ENCODE data around the gene HMCES. TPM values are rescaled to one million over a fixed set of nuclear protein-coding genes. Genes with fewer than 3 reads are reported as not detected.

Gene HMCES
- total and polyA plus RNA-seq, 2 donors (not counting 1 experiment from before 2014, with no cell fraction given) = 22.5 to 35.6 TPM

- Histone ChIP-seq H3K9me3 (ENCODE audit: control extremely low read depth in 1 of 3, control insufficient read depth in 2 of 3, insufficient read depth in 1 of 3, low read length in 2 of 3) (peaks cover 0 to 4% (median 0%) of the 10 kb centered on the region in 3 donors), H3K4me2 (replicated peaks; ENCODE audit: low read depth, low read length, poor library complexity, severe bottlenecking) (peak overlapping the region; percentile 31), H2AFZ (ENCODE audit: insufficient read depth, low read depth, low read length, poor library complexity, severe bottlenecking) (no peak overlapping the region), H3K9ac (ENCODE audit: low read length) (no peak overlapping the region), H4K20me1 (ENCODE audit: control insufficient read depth, insufficient read depth, low read length, poor library complexity, severe bottlenecking) (no peaks in the 10 kb centered on the region), H3K4me3 (ENCODE audit: control extremely low read depth in 1 of 5, extremely low read depth in 1 of 5, insufficient read depth in 1 of 5, low read depth in 2 of 5, low read length in 4 of 5) (no peak overlapping the region), H3K27ac (ENCODE audit: low read length in 2 of 2) (no peak overlapping the region), H3K27me3 (replicated peaks in 1 of 4; ENCODE audit: control extremely low read depth in 1 of 4, control insufficient read depth in 3 of 4, insufficient read depth in 4 of 4, low read length in 3 of 4) (no peaks in the 10 kb centered on the region), H3K36me3 (replicated peaks in 1 of 2; ENCODE audit: control extremely low read depth in 1 of 2, control insufficient read depth in 1 of 2, extremely low read depth in 1 of 2, insufficient read depth in 2 of 2, low read length in 1 of 2) (no peaks in the 10 kb centered on the region), H3K4me1 (ENCODE audit: control insufficient read depth in 2 of 2, insufficient read depth in 2 of 2, low read length in 2 of 2) (peaks cover 26 to 35% of the 10 kb centered on the region in 2 donors), H3K79me2 (ENCODE audit: control insufficient read depth, insufficient read depth, low read length) (no peaks in the 10 kb centered on the region)
- Mint-ChIP-seq H3K4me3 (peak overlapping the region; percentile 10), H3K27me3 (no peaks in the 10 kb centered on the region), H3K9me3 (ENCODE audit: insufficient read depth) (no peaks in the 10 kb centered on the region), H3K4me1 (peaks cover 27% of the 10 kb centered on the region), H3K27ac (peak overlapping the region; percentile 56)
- ChIA-PET CTCF (interaction anchor here (0.9 to 11.3 kb wide), 3 partner anchors 6 to 185 kb away, joined by 3 to 98 read pairs (median 10); no protein-coding TSS in a partner anchor), POLR2A (interaction anchor here (0.6 kb wide), 1 partner anchor 35 kb away, joined by 3 read pairs; no protein-coding TSS in a partner anchor)
- no peak for TF ChIP-seq EZH2 (IDR thresholded peaks at IDR 0.05; ENCODE audit: borderline replicate concordance, insufficient read depth, low read depth, low read length, poor library complexity, severe bottlenecking)
- TF ChIP-seq, protein P1, sequence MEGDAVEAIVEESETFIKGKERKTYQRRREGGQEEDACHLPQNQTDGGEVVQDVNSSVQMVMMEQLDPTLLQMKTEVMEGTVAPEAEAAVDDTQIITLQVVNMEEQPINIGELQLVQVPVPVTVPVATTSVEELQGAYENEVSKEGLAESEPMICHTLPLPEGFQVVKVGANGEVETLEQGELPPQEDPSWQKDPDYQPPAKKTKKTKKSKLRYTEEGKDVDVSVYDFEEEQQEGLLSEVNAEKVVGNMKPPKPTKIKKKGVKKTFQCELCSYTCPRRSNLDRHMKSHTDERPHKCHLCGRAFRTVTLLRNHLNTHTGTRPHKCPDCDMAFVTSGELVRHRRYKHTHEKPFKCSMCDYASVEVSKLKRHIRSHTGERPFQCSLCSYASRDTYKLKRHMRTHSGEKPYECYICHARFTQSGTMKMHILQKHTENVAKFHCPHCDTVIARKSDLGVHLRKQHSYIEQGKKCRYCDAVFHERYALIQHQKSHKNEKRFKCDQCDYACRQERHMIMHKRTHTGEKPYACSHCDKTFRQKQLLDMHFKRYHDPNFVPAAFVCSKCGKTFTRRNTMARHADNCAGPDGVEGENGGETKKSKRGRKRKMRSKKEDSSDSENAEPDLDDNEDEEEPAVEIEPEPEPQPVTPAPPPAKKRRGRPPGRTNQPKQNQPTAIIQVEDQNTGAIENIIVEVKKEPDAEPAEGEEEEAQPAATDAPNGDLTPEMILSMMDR (IDR thresholded peaks at IDR 0.05) = no peak
- no CpG with 5 or more reads among the region's 8 CpGs for WGBS (ENCODE audit: insufficient coverage)
- ATAC-seq (ENCODE audit: low read depth) (no peak), DNase-seq (peak; percentile 33)
- intact Hi-C loops (cut with micrococcal nuclease) = no loop called here
Observed at GRCh38 chr3:129238945-129239705, 39.5 kb upstream of the HMCES start.

- no peaks in the 10 kb centered on the region for H3K9me3 Mint-ChIP-seq (ENCODE audit: insufficient read depth)
- no peak overlapping the region for H3K4me3 Mint-ChIP-seq
- H3K36me3 ChIP-seq (replicated peaks in 1 of 2; ENCODE audit: control extremely low read depth in 1 of 2, control insufficient read depth in 1 of 2, extremely low read depth in 1 of 2, insufficient read depth in 2 of 2, low read length in 1 of 2) = no peaks in the 10 kb centered on the region
- CTCF ChIA-PET = interaction anchor here (0.9 to 1.7 kb wide), 4 partner anchors 56 to 1083 kb away, joined by 3 to 10 read pairs (median 3); partner anchors contain the start of gene CNBP
- H3K9me3 ChIP-seq (ENCODE audit: control extremely low read depth in 1 of 3, control insufficient read depth in 2 of 3, insufficient read depth in 1 of 3, low read length in 2 of 3) = peaks cover 0 to 4% (median 0%) of the 10 kb centered on the region in 3 donors
- H4K20me1 ChIP-seq (ENCODE audit: control insufficient read depth, insufficient read depth, low read length, poor library complexity, severe bottlenecking) = no peaks in the 10 kb centered on the region
- H3K27me3 Mint-ChIP-seq = no peaks in the 10 kb centered on the region
- H3K9ac ChIP-seq (ENCODE audit: low read length) = no peak overlapping the region
- peaks cover 20% of the 10 kb centered on the region for H3K4me1 Mint-ChIP-seq
- no peak for ATAC-seq (ENCODE audit: low read depth)
- H3K4me3 ChIP-seq (ENCODE audit: control extremely low read depth in 1 of 5, extremely low read depth in 1 of 5, insufficient read depth in 1 of 5, low read depth in 2 of 5, low read length in 4 of 5) = no peak overlapping the region
- no peak overlapping the region for H3K4me2 ChIP-seq (replicated peaks; ENCODE audit: low read depth, low read length, poor library complexity, severe bottlenecking)
- H3K27ac Mint-ChIP-seq = no peak overlapping the region
- 95% methylated on average over 5 of the region's 6 CpGs for WGBS (ENCODE audit: insufficient coverage)
- POLR2A ChIA-PET = no interaction called here
- no peak overlapping the region for H2AFZ ChIP-seq (ENCODE audit: insufficient read depth, low read depth, low read length, poor library complexity, severe bottlenecking)
- TF ChIP-seq, protein P1 (IDR thresholded peaks at IDR 0.05) = no peak
- no peak for TF ChIP-seq EZH2 (IDR thresholded peaks at IDR 0.05; ENCODE audit: borderline replicate concordance, insufficient read depth, low read depth, low read length, poor library complexity, severe bottlenecking)
- no peak for DNase-seq
- no peak overlapping the region for H3K27ac ChIP-seq (ENCODE audit: low read length in 2 of 2)
- no peaks in the 10 kb centered on the region for H3K79me2 ChIP-seq (ENCODE audit: control insufficient read depth, insufficient read depth, low read length)
- intact Hi-C loops (cut with micrococcal nuclease) = no loop called here
- peaks cover 18 to 27% of the 10 kb centered on the region in 2 donors for H3K4me1 ChIP-seq (ENCODE audit: control insufficient read depth in 2 of 2, insufficient read depth in 2 of 2, low read length in 2 of 2)
- no peaks in the 10 kb centered on the region for H3K27me3 ChIP-seq (replicated peaks in 1 of 4; ENCODE audit: control extremely low read depth in 1 of 4, control insufficient read depth in 3 of 4, insufficient read depth in 4 of 4, low read length in 3 of 4)
Observed at GRCh38 chr3:129239991-129240390, 38.7 kb upstream of the HMCES start.

Data from B cell (primary cell).